GM04503 (cell line): Measurements from ENCODE around the gene ENKUR.

Source experiments
- DNase-seq: peaks from one replicate; pipeline ENCODE4 v3.0.0-alpha.2; 2012; ENCODE audit warnings: low read depth

ENKUR gene

GRCh38 chr10:24947304-24948097 lies 68.5 kb downstream of the ENKUR start:
- DNase-seq = no peak

- DNase-seq = no peak
Measured at GRCh38 chr10:24944512-24945255, 71.3 kb downstream of the ENKUR start.

- no peak for DNase-seq
Measured at GRCh38 chr10:24938525-24938924, 77.4 kb downstream of the ENKUR start.

GRCh38 chr10:24938076-24938475 lies 77.9 kb downstream of the ENKUR start:
- DNase-seq = no peak

- DNase-seq = no peak
Measured at GRCh38 chr10:24935504-24936292, 80.3 kb downstream of the ENKUR start.
